Activated CD8-positive, alpha-beta T cell treated with anti-CD3 and anti-CD28 coated beads for 36 hours (primary cell): ENCODE data around the gene FERMT1. TPM values are rescaled to one million over a fixed set of nuclear protein-coding genes. Genes with fewer than 3 reads are reported as not detected.

Experiments used
- ATAC-seq: fragments of 200-7000 bp; cut with Tn5 transposase; one replicate; pipeline ENCODE4 v1.10.0; 2021; ENCODE audit warnings: mild to moderate bottlenecking, moderate library complexity
- CTCF ChIA-PET: fragments of 350-600 bp; sonication (Branson Sonifier 250); formaldehyde crosslinking; loops from one replicate; lab custom pipeline; 2021; ENCODE audit warnings: antibody characterized with exemption; lab: Charles Lee
- POLR2A ChIA-PET: fragments of 350-600 bp; sonication (Branson Sonifier 250); formaldehyde crosslinking; loops from one replicate; lab custom pipeline; 2021; ENCODE audit warnings: antibody characterized with exemption; lab: Charles Lee
- DNase-seq: peaks from one replicate; pipeline ENCODE4 v3.0.0-alpha.2; 2020
- H3K27ac Mint-ChIP-seq: one replicate; pipeline ENCODE4 v1.8.0; 2021; ENCODE audit warnings: mild to moderate bottlenecking, mixed read lengths
- H3K27me3 Mint-ChIP-seq: one replicate; pipeline ENCODE4 v1.8.0; 2021; ENCODE audit warnings: mixed read lengths
- H3K36me3 Mint-ChIP-seq: one replicate; pipeline ENCODE4 v1.8.0; 2021; ENCODE audit warnings: low read depth, mixed read lengths
- H3K4me1 Mint-ChIP-seq: one replicate; pipeline ENCODE4 v1.8.0; 2021; ENCODE audit warnings: low read depth, mixed read lengths
- H3K4me3 Mint-ChIP-seq: one replicate; pipeline ENCODE4 v1.8.0; 2021; ENCODE audit warnings: mild to moderate bottlenecking, moderate library complexity, mixed read lengths
- H3K9me3 Mint-ChIP-seq: one replicate; pipeline ENCODE4 v1.8.0; 2021; ENCODE audit warnings: mixed read lengths
- CTCF ChIP-seq: fragments of 200-600 bp; IDR thresholded peaks from one replicate; pipeline ENCODE4 v1.8.0; 2022; ENCODE audit warnings: antibody characterized with exemption, mild to moderate bottlenecking
- intact Hi-C: fragments of 100-400 bp; cut with micrococcal nuclease; formaldehyde crosslinking; loops from one replicate; pipeline ENCODE4 v1.10.0; 2022
- total RNA-seq, 2 experiments: library from RNA; stranded (reverse); gene quantifications; one replicate each; pipeline ENCODE4 v1.2.3, GENCODE V29; 2021

FERMT1 gene
- total RNA-seq, 2 experiments from 2014 or later, result 0.09 to 0.52 TPM

- intact Hi-C loops, result no loop called here
- H3K9me3 Mint-ChIP-seq, result no peaks in the 10 kb centered on the region
- H3K27ac Mint-ChIP-seq, result no peak overlapping the region
- no peak overlapping the region for H3K4me3 Mint-ChIP-seq
- no peak for TF ChIP-seq CTCF
- H3K36me3 Mint-ChIP-seq, result no peaks in the 10 kb centered on the region
- ChIA-PET CTCF (no interaction called here), POLR2A (no interaction called here)
- ATAC-seq, result no peak
- DNase-seq, result no peak
- peaks cover 10% of the 10 kb centered on the region for H3K27me3 Mint-ChIP-seq
- H3K4me1 Mint-ChIP-seq, result no peaks in the 10 kb centered on the region
Measured at GRCh38 chr20:6086868-6087267, 36.0 kb downstream of the FERMT1 start.

- ChIA-PET POLR2A (no interaction called here), CTCF (no interaction called here)
- Mint-ChIP-seq H3K9me3 (no peaks in the 10 kb centered on the region), H3K4me3 (no peak overlapping the region), H3K27me3 (peaks cover 10% of the 10 kb centered on the region), H3K27ac (no peak overlapping the region), H3K36me3 (no peaks in the 10 kb centered on the region), H3K4me1 (no peaks in the 10 kb centered on the region)
- DNase-seq (no peak), ATAC-seq (no peak)
- intact Hi-C loops, result no loop called here
- no peak for TF ChIP-seq CTCF
Measured at GRCh38 chr20:6083926-6084325, 38.9 kb downstream of the FERMT1 start.

- no peak overlapping the region for H3K4me3 Mint-ChIP-seq
- POLR2A ChIA-PET, result no interaction called here
Measured at GRCh38 chr20:6081236-6081635, 41.6 kb downstream of the FERMT1 start.

GRCh38 chr20:6079016-6079415, 43.8 kb downstream of the FERMT1 start:
- intact Hi-C loops, result no loop called here
- ChIA-PET POLR2A (no interaction called here), CTCF (interaction anchor here (0.9 to 1.9 kb wide), 2 partner anchors 59 to 550 kb away, joined by 3 to 18 read pairs; no protein-coding TSS in a partner anchor)
- Mint-ChIP-seq H3K27me3 (peaks cover 4% of the 10 kb centered on the region), H3K9me3 (no peaks in the 10 kb centered on the region), H3K4me1 (no peaks in the 10 kb centered on the region), H3K36me3 (no peaks in the 10 kb centered on the region), H3K27ac (no peak overlapping the region), H3K4me3 (no peak overlapping the region)
- no peak for TF ChIP-seq CTCF
- ATAC-seq (no peak), DNase-seq (no peak)

More at GRCh38 chr20:6081236-6081635, 41.6 kb downstream of the FERMT1 start:
- peaks cover 6% of the 10 kb centered on the region for H3K27me3 Mint-ChIP-seq
- no peak overlapping the region for H3K27ac Mint-ChIP-seq
- no peak for DNase-seq
- CTCF ChIA-PET, result interaction anchor here (1.0 kb wide), 1 partner anchor 553 kb away, joined by 4 read pairs; no protein-coding TSS in a partner anchor
- no peaks in the 10 kb centered on the region for H3K4me1 Mint-ChIP-seq
- no peaks in the 10 kb centered on the region for H3K9me3 Mint-ChIP-seq
- intact Hi-C loops, result no loop called here
- TF ChIP-seq CTCF, result no peak
- no peak for ATAC-seq
- H3K36me3 Mint-ChIP-seq, result no peaks in the 10 kb centered on the region

- Mint-ChIP-seq H3K9me3 (no peaks in the 10 kb centered on the region), H3K4me3 (no peak overlapping the region), H3K4me1 (no peaks in the 10 kb centered on the region), H3K36me3 (no peaks in the 10 kb centered on the region), H3K27me3 (peaks cover 4% of the 10 kb centered on the region), H3K27ac (no peak overlapping the region)
- no peak for TF ChIP-seq CTCF
- POLR2A ChIA-PET, result interaction anchor here (0.7 kb wide), 1 partner anchor 479 kb away, joined by 3 read pairs; no protein-coding TSS in a partner anchor
- ATAC-seq, result no peak
- no peak for DNase-seq
- intact Hi-C loops, result loop anchor here (2.0 kb wide), 1 partner anchor 547 kb away; no protein-coding TSS in a partner anchor
- CTCF ChIA-PET, result interaction anchor here (0.7 to 2.2 kb wide), 3 partner anchors 109 to 547 kb away, joined by 4 to 10 read pairs (median 4); no protein-coding TSS in a partner anchor
Measured at GRCh38 chr20:6075428-6076219, 47.2 kb downstream of the FERMT1 start.
